ENCODE results near the gene DIPK1A.

- no peak for TF ChIP-seq EP300 (conservative IDR thresholded peaks at IDR 0.05; ENCODE audit: poor library complexity, severe bottlenecking)
- no peak for TF ChIP-seq EZH2 (IDR thresholded peaks at IDR 0.05; ENCODE audit: borderline replicate concordance, insufficient read depth, low read length, poor library complexity, severe bottlenecking)
- peak; percentile 72 for TF ChIP-seq RAD21 (conservative IDR thresholded peaks at IDR 0.05)
- TF ChIP-seq CTCF (IDR thresholded peaks at IDR 0.05; ENCODE audit: poor library complexity, severe bottlenecking): peak; percentile 81
- no peak for TF ChIP-seq REST (IDR thresholded peaks at IDR 0.05; ENCODE audit: borderline replicate concordance)
- peak; percentile 53 for TF ChIP-seq MXI1 (conservative IDR thresholded peaks at IDR 0.05; ENCODE audit: poor library complexity, severe bottlenecking)
These were observed 699 bp downstream of the DIPK1A start for GRCh38 chr1:92960395-92961130.

All from neural cell (in vitro differentiated cells).